GM23248 (cell line): ENCODE results near the gene REC8. TPM values are rescaled to one million over a fixed set of nuclear protein-coding genes. Genes with fewer than 3 reads are reported as not detected.

ENCODE experiments used
- DNase-seq: peaks from one replicate; pipeline ENCODE4 v3.0.0-alpha.2; 2015
- H2AFZ ChIP-seq: fragments of 200-600 bp; sonication (generic); 2 replicates; pipeline ENCODE4 v1.6.1; 2016; ENCODE audit warnings: antibody characterized with exemption
- H3F3A ChIP-seq: fragments of 200-600 bp; sonication (generic); 2 replicates; pipeline ENCODE4 v1.6.1; 2016; ENCODE audit warnings: mild to moderate bottlenecking, antibody characterized with exemption, mixed run types; ENCODE audit not compliant: insufficient read depth
- H3K27ac ChIP-seq: fragments of 200-600 bp; sonication (generic); 2 replicates; pipeline ENCODE4 v1.5.1; 2016; ENCODE audit warnings: mild to moderate bottlenecking
- H3K27me3 ChIP-seq: fragments of 200-600 bp; sonication (generic); replicated peaks from 2 replicates; pipeline ENCODE4 v1.6.1; 2016; ENCODE audit warnings: mild to moderate bottlenecking; ENCODE audit not compliant: insufficient read depth
- H3K36me3 ChIP-seq: fragments of 200-600 bp; sonication (generic); 2 replicates; pipeline ENCODE4 v1.6.1; 2016; ENCODE audit warnings: low read depth, mild to moderate bottlenecking
- H3K4me1 ChIP-seq: fragments of 200-600 bp; sonication (generic); 2 replicates; pipeline ENCODE4 v1.6.1; 2016; ENCODE audit warnings: mild to moderate bottlenecking; ENCODE audit not compliant: insufficient read depth
- H3K4me2 ChIP-seq: fragments of 200-600 bp; sonication (generic); one replicate; pipeline ENCODE4 v1.6.1; 2016; ENCODE audit warnings: mild to moderate bottlenecking; ENCODE audit not compliant: unreplicated experiment
- H3K4me3 ChIP-seq: fragments of 200-600 bp; sonication (generic); 2 replicates; pipeline ENCODE4 v1.5.1; 2016; ENCODE audit warnings: mild to moderate bottlenecking
- H3K79me2 ChIP-seq: fragments of 200-600 bp; sonication (generic); 2 replicates; pipeline ENCODE4 v1.6.1; 2016; ENCODE audit warnings: mild to moderate bottlenecking; ENCODE audit not compliant: insufficient read depth
- H3K9ac ChIP-seq: fragments of 200-600 bp; sonication (generic); 2 replicates; pipeline ENCODE4 v1.6.1; 2016; ENCODE audit warnings: mild to moderate bottlenecking
- H3K9me2 ChIP-seq: fragments of 200-600 bp; sonication (generic); 2 replicates; pipeline ENCODE4 v1.6.1; 2016; ENCODE audit warnings: mixed run types, mild to moderate bottlenecking, moderate library complexity; ENCODE audit not compliant: insufficient read depth
- H3K9me3 ChIP-seq: fragments of 200-600 bp; sonication (generic); one replicate; pipeline ENCODE4 v1.6.1; 2017; ENCODE audit warnings: low read depth
- H4K20me1 ChIP-seq: fragments of 200-600 bp; sonication (generic); 2 replicates; pipeline ENCODE4 v1.6.0; 2016; ENCODE audit not compliant: insufficient read depth
- EZH2 ChIP-seq: fragments of 200-600 bp; sonication (generic); IDR thresholded peaks from 2 replicates; pipeline ENCODE4 v1.6.1; 2018; ENCODE audit warnings: antibody characterized with exemption, mild to moderate bottlenecking; ENCODE audit not compliant: insufficient read depth, poor library complexity, severe bottlenecking
- EZH2phosphoT487 ChIP-seq: fragments of 200-600 bp; sonication (generic); IDR thresholded peaks from 2 replicates; pipeline ENCODE4 v1.6.1; 2018; ENCODE audit warnings: antibody characterized with exemption, moderate library complexity, mild to moderate bottlenecking, low read depth; ENCODE audit not compliant: insufficient read depth
- WGBS, 2 experiments: methylation state at CpG; one replicate each; pipeline ENCODE4 v1.1.6; 2015 to 2017; ENCODE audit warnings: low lambda C conversion rate in 2 of 2, low coverage in 1 of 2; ENCODE audit errors: missing lambda C conversion rate in 2 of 2; 5-methylcytosine and 5-hydroxymethylcytosine counted together
- in situ Hi-C: fragments of 300-500 bp; cut with MboI; formaldehyde crosslinking; loops from 2 replicates; pipeline ENCODE4 v1.15.0; 2020
- polyA plus RNA-seq: library from polyadenylated mRNA; unstranded; fragments of >200 nt; fragmentation: Nextera tagmentation; extraction: Ambion mirVana; gene quantifications from 2 replicates; pipeline ENCODE4 v1.2.1, GENCODE V29; 2016
- total RNA-seq: library from RNA; depleted of rRNA; stranded (reverse); fragments of >200 nt; shearing (Covaris generic); gene quantifications from 2 replicates; pipeline ENCODE4 v1.2.3, GENCODE V29; 2014

REC8 gene
- total and polyA plus RNA-seq, 2 experiments from 2014 or later: 1.4 to 2.4 TPM

GRCh38 chr14:24150993-24151392 is 20.9 kb upstream of the REC8 start:
- Histone ChIP-seq H2AFZ (no peak overlapping the region), H3K9me2 (no peaks in the 10 kb centered on the region), H3K9me3 (no peaks in the 10 kb centered on the region), H3K4me1 (peaks cover 6% of the 10 kb centered on the region; the same call in 1 of the 2 replicates), H3K27me3 (no peaks in the 10 kb centered on the region), H3K4me3 (no peak overlapping the region), H3K79me2 (peaks cover 34% of the 10 kb centered on the region), H3K9ac (no peak overlapping the region), H3F3A (peaks cover 3% of the 10 kb centered on the region; the same call in 1 of the 2 replicates), H3K36me3 (peaks cover 34% of the 10 kb centered on the region), H3K27ac (no peak overlapping the region), H4K20me1 (no peaks in the 10 kb centered on the region), H3K4me2 (no peak overlapping the region)
- no peak for DNase-seq
- WGBS, 2 experiments: 85 to 91% methylated on average over 9 of the region's 9 CpGs
- in situ Hi-C loops: no loop called here
- TF ChIP-seq EZH2: no peak
- TF ChIP-seq EZH2phosphoT487: no peak

- 85 to 87% methylated on average over 15 to 16 of the region's 16 CpGs for WGBS, 2 experiments
- no peaks in the 10 kb centered on the region for H3K9me3 ChIP-seq
- no peak for DNase-seq
- H3K27ac ChIP-seq: no peak overlapping the region
- H3F3A ChIP-seq: no peaks in the 10 kb centered on the region
- H3K79me2 ChIP-seq: peaks cover 34% of the 10 kb centered on the region
- H3K36me3 ChIP-seq: peaks cover 39% of the 10 kb centered on the region
- no peaks in the 10 kb centered on the region for H3K27me3 ChIP-seq
- in situ Hi-C loops: no loop called here
- H3K4me3 ChIP-seq: no peak overlapping the region
- no peak overlapping the region for H3K4me2 ChIP-seq
- 0 out of 2 replicates have a peak, but pooled peaks cover 6% of the 10 kb centered on the region for H3K4me1 ChIP-seq
- no peaks in the 10 kb centered on the region for H3K9me2 ChIP-seq
- H3K9ac ChIP-seq: no peak overlapping the region
- H2AFZ ChIP-seq: no peak overlapping the region
- TF ChIP-seq EZH2 (no peak), EZH2phosphoT487 (no peak)
- no peaks in the 10 kb centered on the region for H4K20me1 ChIP-seq
These were observed 20.3 kb upstream of the REC8 start for GRCh38 chr14:24151404-24152080.

DNA sequence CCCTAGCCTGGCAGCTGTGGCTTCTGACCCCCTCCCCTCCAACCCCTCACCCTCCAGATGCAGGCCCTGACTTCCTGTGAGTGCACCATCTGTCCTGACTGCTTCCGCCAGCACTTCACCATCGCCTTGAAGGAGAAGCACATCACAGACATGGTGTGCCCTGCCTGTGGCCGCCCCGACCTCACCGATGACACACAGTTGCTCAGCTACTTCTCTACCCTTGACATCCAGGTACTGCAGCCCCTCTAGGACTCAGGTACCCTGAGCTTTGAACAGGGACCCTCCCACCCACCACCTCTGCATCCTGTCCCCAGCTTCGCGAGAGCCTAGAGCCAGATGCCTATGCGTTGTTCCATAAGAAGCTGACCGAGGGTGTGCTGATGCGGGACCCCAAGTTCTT is 16.8 kb upstream of the REC8 start:
- DNase-seq: no peak
- WGBS, 2 experiments: 95 to 100% methylated on average over 10 of the region's 10 CpGs
- H3K4me2 ChIP-seq: no peak overlapping the region
- no peaks in the 10 kb centered on the region for H3K27me3 ChIP-seq
- H3F3A ChIP-seq: peaks cover 15% of the 10 kb centered on the region; the same call in 1 of the 2 replicates
- H3K36me3 ChIP-seq: peaks cover 31% of the 10 kb centered on the region
- no peak overlapping the region for H2AFZ ChIP-seq
- H3K27ac ChIP-seq: no peak overlapping the region
- H3K79me2 ChIP-seq: peaks cover 6% of the 10 kb centered on the region
- in situ Hi-C loops: no loop called here
- H3K9ac ChIP-seq: no peak overlapping the region
- H3K9me3 ChIP-seq: no peaks in the 10 kb centered on the region
- no peak for TF ChIP-seq EZH2
- TF ChIP-seq EZH2phosphoT487: no peak
- H3K9me2 ChIP-seq: no peaks in the 10 kb centered on the region
- H4K20me1 ChIP-seq: no peaks in the 10 kb centered on the region
- no peak overlapping the region for H3K4me3 ChIP-seq
- H3K4me1 ChIP-seq: no peaks in the 10 kb centered on the region

DNA sequence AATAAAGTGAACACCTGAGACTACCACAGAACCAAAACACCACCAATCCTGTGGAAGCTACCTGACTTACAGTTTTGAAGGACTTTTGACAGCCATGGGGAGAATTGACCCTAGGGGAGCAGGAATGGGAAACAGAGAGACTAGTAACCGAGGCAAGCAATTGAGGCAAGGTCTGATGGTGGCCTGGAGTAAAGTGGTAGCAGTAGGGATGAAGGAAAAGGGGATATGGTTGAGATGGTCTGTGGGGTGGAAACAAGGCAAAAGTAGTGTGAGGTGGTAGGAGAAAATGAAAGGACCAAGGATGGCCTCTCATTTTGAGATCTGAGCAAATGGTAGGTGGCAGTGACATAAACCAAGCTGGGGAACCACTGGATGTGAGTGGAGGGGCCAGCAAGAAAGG is 15.0 kb upstream of the REC8 start:
- Histone ChIP-seq H4K20me1 (no peaks in the 10 kb centered on the region), H3K4me1 (no peaks in the 10 kb centered on the region), H3K9me3 (no peaks in the 10 kb centered on the region), H3K9me2 (no peaks in the 10 kb centered on the region), H3K9ac (no peak overlapping the region), H3K4me3 (no peak overlapping the region), H3K27ac (no peak overlapping the region), H3K4me2 (no peak overlapping the region), H3F3A (peaks cover 25% of the 10 kb centered on the region; the same call in 1 of the 2 replicates), H3K27me3 (no peaks in the 10 kb centered on the region), H3K36me3 (peaks cover 36% of the 10 kb centered on the region), H3K79me2 (peaks cover 8% of the 10 kb centered on the region), H2AFZ (no peak overlapping the region)
- in situ Hi-C loops: no loop called here
- WGBS, 2 experiments: 100% methylated on average over 1 of the region's 1 CpG
- DNase-seq: no peak
- no peak for TF ChIP-seq EZH2
- TF ChIP-seq EZH2phosphoT487: no peak
